GM06990 (cell line): ENCODE data around the gene LRP1.
A peak's percentile ranks its signal among the peaks of the same experiment; 100 is the strongest.

Source experiments
- DNase-seq: peaks from one replicate; pipeline ENCODE4 v3.0.0-alpha.2; 2011; ENCODE audit not compliant: insufficient read length; ENCODE audit errors: extremely low read depth
- H3K27me3 ChIP-seq: replicated peaks from 2 replicates; pipeline ENCODE4 v1.6.0; 2011; ENCODE audit warnings: low read length; ENCODE audit not compliant: control insufficient read depth, insufficient read depth
- H3K36me3 ChIP-seq: 2 replicates; pipeline ENCODE4 v1.5.1; 2011; ENCODE audit warnings: low read length; ENCODE audit not compliant: control insufficient read depth, insufficient read depth
- H3K4me3 ChIP-seq: replicated peaks from 2 replicates; pipeline ENCODE4 v1.5.1; 2011; ENCODE audit warnings: low read depth, mild to moderate bottlenecking, control low read depth, low read length
- CTCF ChIP-seq: IDR thresholded peaks from 2 replicates; pipeline ENCODE4 v1.5.1; 2011; ENCODE audit warnings: low read length, control low read depth, mild to moderate bottlenecking, inconsistent platforms; ENCODE audit not compliant: insufficient read depth, poor library complexity, severe bottlenecking

Gene LRP1

DNA sequence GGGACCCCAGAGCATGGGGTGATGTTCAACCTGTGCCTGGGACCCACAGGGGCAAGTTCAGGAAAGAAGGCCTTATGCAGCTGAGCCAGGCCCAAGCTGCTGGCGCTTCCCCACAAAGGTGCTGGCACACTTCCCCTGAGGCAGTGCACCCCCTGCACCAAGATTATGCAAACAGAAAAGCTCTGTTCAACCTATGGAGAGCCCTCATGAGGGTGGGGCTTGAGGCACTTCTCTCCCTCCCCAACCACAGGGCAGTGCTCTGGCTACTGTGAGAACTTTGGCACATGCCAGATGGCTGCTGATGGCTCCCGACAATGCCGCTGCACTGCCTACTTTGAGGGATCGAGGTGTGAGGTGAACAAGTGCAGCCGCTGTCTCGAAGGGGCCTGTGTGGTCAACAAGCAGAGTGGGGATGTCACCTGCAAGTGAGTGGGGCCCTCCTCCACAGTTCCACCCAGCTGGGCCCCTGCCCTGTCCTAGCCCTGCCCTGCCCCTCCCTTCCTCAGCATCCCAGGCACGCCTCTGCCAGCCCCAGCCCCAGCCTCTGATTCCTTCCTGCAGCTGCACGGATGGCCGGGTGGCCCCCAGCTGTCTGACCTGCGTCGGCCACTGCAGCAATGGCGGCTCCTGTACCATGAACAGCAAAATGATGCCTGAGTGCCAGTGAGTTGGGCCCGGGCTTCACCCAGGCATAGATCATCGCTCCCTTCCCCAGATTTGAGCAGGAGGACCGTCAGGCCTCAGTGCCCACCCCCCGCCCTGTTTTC, 82.8 kb downstream of the LRP1 start:
- Histone ChIP-seq H3K36me3 (no peaks in the 10 kb centered on the region), H3K4me3 (no peak overlapping the region), H3K27me3 (peaks cover 3% of the 10 kb centered on the region)
- no peak for DNase-seq
- no peak for TF ChIP-seq CTCF

GRCh38 chr12:57211791-57212700, 83.8 kb downstream of the LRP1 start:
- DNase-seq, result no peak
- Histone ChIP-seq H3K36me3 (no peaks in the 10 kb centered on the region), H3K4me3 (no peak overlapping the region), H3K27me3 (peaks cover 3% of the 10 kb centered on the region)
- no peak for TF ChIP-seq CTCF

DNA sequence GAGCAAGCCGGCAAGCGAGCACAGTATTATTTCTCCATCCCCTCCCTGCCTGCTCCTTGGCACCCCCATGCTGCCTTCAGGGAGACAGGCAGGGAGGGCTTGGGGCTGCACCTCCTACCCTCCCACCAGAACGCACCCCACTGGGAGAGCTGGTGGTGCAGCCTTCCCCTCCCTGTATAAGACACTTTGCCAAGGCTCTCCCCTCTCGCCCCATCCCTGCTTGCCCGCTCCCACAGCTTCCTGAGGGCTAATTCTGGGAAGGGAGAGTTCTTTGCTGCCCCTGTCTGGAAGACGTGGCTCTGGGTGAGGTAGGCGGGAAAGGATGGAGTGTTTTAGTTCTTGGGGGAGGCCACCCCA, 84.4 kb downstream of the LRP1 start:
- no peak for DNase-seq
- Histone ChIP-seq H3K27me3 (peaks cover 5% of the 10 kb centered on the region), H3K4me3 (no peak overlapping the region), H3K36me3 (no peaks in the 10 kb centered on the region)
- TF ChIP-seq CTCF, result no peak

- TF ChIP-seq CTCF, result peak; percentile 99
- no peaks in the 10 kb centered on the region for H3K36me3 ChIP-seq
- peak; percentile 75 for DNase-seq
- H3K27me3 ChIP-seq, result peaks cover 7% of the 10 kb centered on the region
- no peak overlapping the region for H3K4me3 ChIP-seq
Measured at GRCh38 chr12:57213058-57213715, 84.9 kb downstream of the LRP1 start.

DNA sequence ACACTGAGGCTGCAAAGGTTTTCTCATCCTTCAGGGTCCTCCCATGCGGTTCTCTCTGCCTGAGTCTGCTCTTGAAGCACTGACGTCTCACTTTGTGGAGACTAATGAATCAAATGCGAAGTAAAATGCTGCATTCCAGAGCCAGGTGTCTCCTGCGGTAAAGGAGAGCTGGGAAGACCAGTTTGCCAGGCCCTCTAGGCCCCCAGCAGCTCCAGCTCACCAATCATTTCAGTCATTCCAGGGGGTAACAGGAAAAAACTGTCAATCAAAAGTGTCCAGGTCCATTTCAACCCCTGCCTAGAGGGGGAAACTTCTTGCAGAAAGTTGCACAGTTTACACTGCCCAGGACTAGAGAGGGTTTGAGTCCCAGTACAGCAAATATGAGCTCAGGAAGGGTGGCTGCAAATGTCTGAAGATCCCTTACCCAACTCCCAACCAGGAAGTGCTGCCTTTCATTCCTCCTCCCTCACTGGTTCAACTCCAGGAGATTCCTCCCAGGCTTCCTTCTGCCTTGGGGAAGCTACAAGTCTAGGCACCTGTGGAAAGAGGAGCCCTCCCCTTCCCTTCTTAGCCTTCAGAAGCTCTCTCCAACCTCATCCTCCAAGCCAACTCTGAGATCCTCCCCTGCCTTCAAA, 85.6 kb downstream of the LRP1 start:
- DNase-seq, result no peak
- Histone ChIP-seq H3K4me3 (no peak overlapping the region), H3K27me3 (peaks cover 7% of the 10 kb centered on the region), H3K36me3 (no peaks in the 10 kb centered on the region)
- TF ChIP-seq CTCF, result no peak
